ENCODE data around the gene COL8A1.

DNA sequence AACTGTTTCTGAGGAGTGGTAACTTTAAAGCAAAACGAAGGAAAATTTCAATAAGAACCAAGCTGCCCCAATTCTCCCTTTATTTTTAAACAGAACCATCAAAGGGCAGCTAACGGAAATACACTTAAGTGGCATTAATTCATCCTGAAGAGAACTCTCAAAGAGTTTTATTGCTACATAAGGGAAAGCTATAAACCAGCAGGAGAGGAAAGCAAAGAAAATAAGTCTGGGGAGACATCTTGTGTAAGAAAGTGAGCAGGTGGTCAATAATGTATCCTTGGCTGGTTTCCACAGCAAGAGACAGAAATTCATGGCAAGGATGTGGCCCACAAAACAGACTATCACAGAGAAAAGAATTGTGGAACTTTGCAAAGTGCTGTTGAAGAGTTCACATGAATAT is 139.3 kb downstream of the COL8A1 start:
- no peak for TF ChIP-seq BHLHE40 (IDR thresholded peaks at IDR 0.05; ENCODE audit: borderline replicate concordance)
- TF ChIP-seq FOXM1 (IDR thresholded peaks at IDR 0.05; ENCODE audit: borderline replicate concordance), result no peak
- TF ChIP-seq NFRKB (IDR thresholded peaks at IDR 0.05), result no peak
- TF ChIP-seq SP1 (IDR thresholded peaks at IDR 0.05), result no peak
- no peak for TF ChIP-seq FOXK2 (IDR thresholded peaks at IDR 0.05)
